Measurements from ENCODE around the gene CPEB3.

Gene CPEB3

GRCh38 chr10:92164036-92164696, 126.7 kb downstream of the CPEB3 start:
- CTCF ChIA-PET, result no interaction called here
- TF ChIP-seq, protein P1, sequence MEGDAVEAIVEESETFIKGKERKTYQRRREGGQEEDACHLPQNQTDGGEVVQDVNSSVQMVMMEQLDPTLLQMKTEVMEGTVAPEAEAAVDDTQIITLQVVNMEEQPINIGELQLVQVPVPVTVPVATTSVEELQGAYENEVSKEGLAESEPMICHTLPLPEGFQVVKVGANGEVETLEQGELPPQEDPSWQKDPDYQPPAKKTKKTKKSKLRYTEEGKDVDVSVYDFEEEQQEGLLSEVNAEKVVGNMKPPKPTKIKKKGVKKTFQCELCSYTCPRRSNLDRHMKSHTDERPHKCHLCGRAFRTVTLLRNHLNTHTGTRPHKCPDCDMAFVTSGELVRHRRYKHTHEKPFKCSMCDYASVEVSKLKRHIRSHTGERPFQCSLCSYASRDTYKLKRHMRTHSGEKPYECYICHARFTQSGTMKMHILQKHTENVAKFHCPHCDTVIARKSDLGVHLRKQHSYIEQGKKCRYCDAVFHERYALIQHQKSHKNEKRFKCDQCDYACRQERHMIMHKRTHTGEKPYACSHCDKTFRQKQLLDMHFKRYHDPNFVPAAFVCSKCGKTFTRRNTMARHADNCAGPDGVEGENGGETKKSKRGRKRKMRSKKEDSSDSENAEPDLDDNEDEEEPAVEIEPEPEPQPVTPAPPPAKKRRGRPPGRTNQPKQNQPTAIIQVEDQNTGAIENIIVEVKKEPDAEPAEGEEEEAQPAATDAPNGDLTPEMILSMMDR (IDR thresholded peaks at IDR 0.05; ENCODE audit: control extremely low read depth, extremely low read depth, low read depth, missing control alignments), result no peak
- DNase-seq (ENCODE audit: extremely low spot score), result no peak
- POLR2A ChIA-PET, result no interaction called here

- CTCF ChIA-PET, result interaction anchor here (1.0 kb wide), 1 partner anchor 52 kb away, joined by 3 read pairs; no protein-coding TSS in a partner anchor
- DNase-seq (ENCODE audit: extremely low spot score), result no peak
- POLR2A ChIA-PET, result no interaction called here
- TF ChIP-seq, protein P1 (IDR thresholded peaks at IDR 0.05; ENCODE audit: control extremely low read depth, extremely low read depth, low read depth, missing control alignments), result no peak
These were observed 128.3 kb downstream of the CPEB3 start for GRCh38 chr10:92162541-92162940.

- ChIA-PET CTCF (interaction anchor here (1.0 to 1.7 kb wide), 4 partner anchors 10 to 69 kb away, joined by 3 to 4 read pairs (median 3); no protein-coding TSS in a partner anchor), POLR2A (no interaction called here)
- no peak for DNase-seq (ENCODE audit: extremely low spot score)
- TF ChIP-seq, protein P1 (IDR thresholded peaks at IDR 0.05; ENCODE audit: control extremely low read depth, extremely low read depth, low read depth, missing control alignments), result no peak
These were observed 133.8 kb downstream of the CPEB3 start for GRCh38 chr10:92156874-92157773.

GRCh38 chr10:92150823-92151222, 140.1 kb downstream of the CPEB3 start:
- ChIA-PET POLR2A (no interaction called here), CTCF (interaction anchor here (1.4 kb wide), 1 partner anchor 9 kb away, joined by 6 read pairs; no protein-coding TSS in a partner anchor)
- TF ChIP-seq, protein P1 (IDR thresholded peaks at IDR 0.05; ENCODE audit: control extremely low read depth, extremely low read depth, low read depth, missing control alignments), result no peak
- DNase-seq (ENCODE audit: extremely low spot score), result no peak

DNA sequence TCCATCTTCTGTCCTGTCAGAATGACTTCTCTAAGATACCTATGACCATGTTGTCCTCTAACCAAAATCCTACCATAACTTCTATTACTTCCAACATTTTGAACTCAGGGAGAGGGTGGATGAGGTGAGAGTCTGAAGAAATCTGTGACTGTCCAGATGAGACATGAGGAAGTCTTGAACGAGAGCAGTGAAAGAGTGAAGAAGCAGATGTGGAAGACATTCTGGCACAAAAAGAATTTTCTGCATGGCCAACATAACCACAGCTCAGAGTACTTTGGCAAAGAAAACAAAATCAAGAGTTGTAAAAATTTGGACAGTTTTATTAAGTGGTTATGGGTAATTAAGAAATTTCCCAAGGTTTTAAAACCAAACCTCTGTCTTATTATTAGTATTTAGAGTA, 141.6 kb downstream of the CPEB3 start:
- DNase-seq (ENCODE audit: extremely low spot score), result no peak
- CTCF ChIA-PET, result no interaction called here
- POLR2A ChIA-PET, result no interaction called here

DNA sequence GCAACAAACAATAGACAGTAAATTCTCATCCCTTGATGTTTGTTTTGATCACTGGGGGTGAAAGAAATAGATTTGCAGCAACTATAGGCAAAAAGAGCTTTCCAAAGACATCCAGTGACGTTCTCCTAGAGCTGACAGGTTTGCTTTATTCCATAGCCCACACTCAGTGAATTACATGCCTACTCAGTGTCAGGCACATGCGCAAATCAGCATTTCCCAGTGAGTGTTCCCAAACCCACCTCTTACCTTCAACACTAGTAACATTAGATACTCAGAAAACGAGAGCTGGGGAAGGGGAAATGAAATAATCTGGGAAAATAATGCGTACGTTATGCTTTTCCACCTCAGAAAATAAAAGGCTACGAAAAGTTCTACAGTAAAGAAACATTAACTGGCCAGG, 144.1 kb downstream of the CPEB3 start:
- CTCF ChIA-PET, result interaction anchor here (1.3 kb wide), 1 partner anchor 39 kb away, joined by 4 read pairs; no protein-coding TSS in a partner anchor
- no peak for DNase-seq (ENCODE audit: extremely low spot score)
- TF ChIP-seq, protein P1 (IDR thresholded peaks at IDR 0.05; ENCODE audit: control extremely low read depth, extremely low read depth, low read depth, missing control alignments), result no peak
- POLR2A ChIA-PET, result no interaction called here

More for the DNA sequence above, 141.6 kb downstream of the CPEB3 start:
- TF ChIP-seq, protein P1 (IDR thresholded peaks at IDR 0.05; ENCODE audit: control extremely low read depth, extremely low read depth, low read depth, missing control alignments), result no peak
